ENCODE measurements around the gene ALDH3A1. TPM values are rescaled to one million over a fixed set of nuclear protein-coding genes. Genes with fewer than 3 reads are reported as not detected.

The ALDH3A1 gene
- total and polyA plus RNA-seq, 2 experiments from 2014 or later: 0.17 to 0.21 TPM

- TF ChIP-seq, protein P1, sequence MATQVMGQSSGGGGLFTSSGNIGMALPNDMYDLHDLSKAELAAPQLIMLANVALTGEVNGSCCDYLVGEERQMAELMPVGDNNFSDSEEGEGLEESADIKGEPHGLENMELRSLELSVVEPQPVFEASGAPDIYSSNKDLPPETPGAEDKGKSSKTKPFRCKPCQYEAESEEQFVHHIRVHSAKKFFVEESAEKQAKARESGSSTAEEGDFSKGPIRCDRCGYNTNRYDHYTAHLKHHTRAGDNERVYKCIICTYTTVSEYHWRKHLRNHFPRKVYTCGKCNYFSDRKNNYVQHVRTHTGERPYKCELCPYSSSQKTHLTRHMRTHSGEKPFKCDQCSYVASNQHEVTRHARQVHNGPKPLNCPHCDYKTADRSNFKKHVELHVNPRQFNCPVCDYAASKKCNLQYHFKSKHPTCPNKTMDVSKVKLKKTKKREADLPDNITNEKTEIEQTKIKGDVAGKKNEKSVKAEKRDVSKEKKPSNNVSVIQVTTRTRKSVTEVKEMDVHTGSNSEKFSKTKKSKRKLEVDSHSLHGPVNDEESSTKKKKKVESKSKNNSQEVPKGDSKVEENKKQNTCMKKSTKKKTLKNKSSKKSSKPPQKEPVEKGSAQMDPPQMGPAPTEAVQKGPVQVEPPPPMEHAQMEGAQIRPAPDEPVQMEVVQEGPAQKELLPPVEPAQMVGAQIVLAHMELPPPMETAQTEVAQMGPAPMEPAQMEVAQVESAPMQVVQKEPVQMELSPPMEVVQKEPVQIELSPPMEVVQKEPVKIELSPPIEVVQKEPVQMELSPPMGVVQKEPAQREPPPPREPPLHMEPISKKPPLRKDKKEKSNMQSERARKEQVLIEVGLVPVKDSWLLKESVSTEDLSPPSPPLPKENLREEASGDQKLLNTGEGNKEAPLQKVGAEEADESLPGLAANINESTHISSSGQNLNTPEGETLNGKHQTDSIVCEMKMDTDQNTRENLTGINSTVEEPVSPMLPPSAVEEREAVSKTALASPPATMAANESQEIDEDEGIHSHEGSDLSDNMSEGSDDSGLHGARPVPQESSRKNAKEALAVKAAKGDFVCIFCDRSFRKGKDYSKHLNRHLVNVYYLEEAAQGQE (IDR thresholded peaks at IDR 0.05; ENCODE audit: unreplicated experiment): no peak
- TF ChIP-seq, protein P2, sequence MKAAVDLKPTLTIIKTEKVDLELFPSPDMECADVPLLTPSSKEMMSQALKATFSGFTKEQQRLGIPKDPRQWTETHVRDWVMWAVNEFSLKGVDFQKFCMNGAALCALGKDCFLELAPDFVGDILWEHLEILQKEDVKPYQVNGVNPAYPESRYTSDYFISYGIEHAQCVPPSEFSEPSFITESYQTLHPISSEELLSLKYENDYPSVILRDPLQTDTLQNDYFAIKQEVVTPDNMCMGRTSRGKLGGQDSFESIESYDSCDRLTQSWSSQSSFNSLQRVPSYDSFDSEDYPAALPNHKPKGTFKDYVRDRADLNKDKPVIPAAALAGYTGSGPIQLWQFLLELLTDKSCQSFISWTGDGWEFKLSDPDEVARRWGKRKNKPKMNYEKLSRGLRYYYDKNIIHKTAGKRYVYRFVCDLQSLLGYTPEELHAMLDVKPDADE (IDR thresholded peaks at IDR 0.05): no peak
- no peak for TF ChIP-seq ZNF331 (CRISPR knock-in tag; IDR thresholded peaks at IDR 0.05; ENCODE audit: low read depth)
- TF ChIP-seq JUNB (IDR thresholded peaks at IDR 0.05; ENCODE audit: unreplicated experiment): no peak
- TF ChIP-seq EZH2 (IDR thresholded peaks at IDR 0.05; ENCODE audit: low read depth, unreplicated experiment): no peak
- TF ChIP-seq CREB1 (CRISPR knock-in tag; IDR thresholded peaks at IDR 0.05; ENCODE audit: low read depth): no peak
These were observed 9.6 kb upstream of the ALDH3A1 start (continued) for GRCh38 chr17:19757536-19758180.

DNA sequence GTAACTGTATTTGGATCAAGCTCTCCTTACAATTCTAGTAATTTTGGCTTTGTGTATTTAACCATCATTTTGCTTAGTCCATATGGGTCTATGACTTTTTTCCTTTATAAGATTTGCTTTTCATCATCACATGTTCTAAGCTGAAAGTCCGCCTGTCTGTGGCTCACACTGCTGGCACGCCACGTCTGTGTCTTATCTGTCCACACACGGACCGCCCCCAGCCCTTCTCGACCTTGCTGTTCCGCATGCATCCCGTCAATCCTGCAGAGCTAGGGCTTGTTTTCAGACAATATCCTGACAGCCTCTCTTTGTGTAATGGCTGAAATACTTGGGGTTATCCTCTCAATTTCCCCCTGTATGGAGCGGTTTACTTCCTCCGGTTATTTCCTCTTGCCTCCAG, 8.4 kb upstream of the ALDH3A1 start:
- Histone ChIP-seq H2AFZ (no peak overlapping the region), H3K4me1 (ENCODE audit: insufficient read depth) (no peaks in the 10 kb centered on the region), H3K4me3 (no peak overlapping the region), H3F3A (replicated peaks; ENCODE audit: low read depth) (no peaks in the 10 kb centered on the region), H3K36me3 (ENCODE audit: insufficient read depth) (no peaks in the 10 kb centered on the region), H4K20me1 (replicated peaks; ENCODE audit: insufficient read depth) (no peaks in the 10 kb centered on the region), H3K9me2 (ENCODE audit: insufficient read depth) (no peaks in the 10 kb centered on the region), H3K27me3 (ENCODE audit: insufficient read depth) (no peaks in the 10 kb centered on the region), H3K27ac (ENCODE audit: low read depth) (no peak overlapping the region), H3K79me2 (replicated peaks; ENCODE audit: insufficient read depth) (no peaks in the 10 kb centered on the region), H3K4me2 (no peak overlapping the region)
- peaks cover 9% of the 10 kb centered on the region for H3K27me3 Mint-ChIP-seq (ENCODE audit: insufficient read depth, low read depth, poor library complexity)
- H3K27ac Mint-ChIP-seq: no peak overlapping the region
- H3K4me3 Mint-ChIP-seq: no peak overlapping the region
- no peaks in the 10 kb centered on the region for H3K9me3 Mint-ChIP-seq
- no peaks in the 10 kb centered on the region; the same call in 2 of the 3 replicates for H3K4me1 Mint-ChIP-seq
- no peaks in the 10 kb centered on the region for H3K36me3 Mint-ChIP-seq (ENCODE audit: low read depth)
- no peak for ATAC-seq
- DNase-seq (ENCODE audit: low spot score): no peak
- TF ChIP-seq, protein P2 (IDR thresholded peaks at IDR 0.05): no peak
- TF ChIP-seq EZH2 (IDR thresholded peaks at IDR 0.05; ENCODE audit: low read depth, unreplicated experiment): no peak
- TF ChIP-seq ZNF114 (CRISPR knock-in tag; IDR thresholded peaks at IDR 0.05): no peak
- TF ChIP-seq POLR2AphosphoS5 (IDR thresholded peaks at IDR 0.05; ENCODE audit: low read depth): no peak
- TF ChIP-seq CREB1 (CRISPR knock-in tag; IDR thresholded peaks at IDR 0.05; ENCODE audit: low read depth): no peak
- TF ChIP-seq EZH2phosphoT487 (IDR thresholded peaks at IDR 0.05; ENCODE audit: unreplicated experiment): no peak
- TF ChIP-seq, protein P3, sequence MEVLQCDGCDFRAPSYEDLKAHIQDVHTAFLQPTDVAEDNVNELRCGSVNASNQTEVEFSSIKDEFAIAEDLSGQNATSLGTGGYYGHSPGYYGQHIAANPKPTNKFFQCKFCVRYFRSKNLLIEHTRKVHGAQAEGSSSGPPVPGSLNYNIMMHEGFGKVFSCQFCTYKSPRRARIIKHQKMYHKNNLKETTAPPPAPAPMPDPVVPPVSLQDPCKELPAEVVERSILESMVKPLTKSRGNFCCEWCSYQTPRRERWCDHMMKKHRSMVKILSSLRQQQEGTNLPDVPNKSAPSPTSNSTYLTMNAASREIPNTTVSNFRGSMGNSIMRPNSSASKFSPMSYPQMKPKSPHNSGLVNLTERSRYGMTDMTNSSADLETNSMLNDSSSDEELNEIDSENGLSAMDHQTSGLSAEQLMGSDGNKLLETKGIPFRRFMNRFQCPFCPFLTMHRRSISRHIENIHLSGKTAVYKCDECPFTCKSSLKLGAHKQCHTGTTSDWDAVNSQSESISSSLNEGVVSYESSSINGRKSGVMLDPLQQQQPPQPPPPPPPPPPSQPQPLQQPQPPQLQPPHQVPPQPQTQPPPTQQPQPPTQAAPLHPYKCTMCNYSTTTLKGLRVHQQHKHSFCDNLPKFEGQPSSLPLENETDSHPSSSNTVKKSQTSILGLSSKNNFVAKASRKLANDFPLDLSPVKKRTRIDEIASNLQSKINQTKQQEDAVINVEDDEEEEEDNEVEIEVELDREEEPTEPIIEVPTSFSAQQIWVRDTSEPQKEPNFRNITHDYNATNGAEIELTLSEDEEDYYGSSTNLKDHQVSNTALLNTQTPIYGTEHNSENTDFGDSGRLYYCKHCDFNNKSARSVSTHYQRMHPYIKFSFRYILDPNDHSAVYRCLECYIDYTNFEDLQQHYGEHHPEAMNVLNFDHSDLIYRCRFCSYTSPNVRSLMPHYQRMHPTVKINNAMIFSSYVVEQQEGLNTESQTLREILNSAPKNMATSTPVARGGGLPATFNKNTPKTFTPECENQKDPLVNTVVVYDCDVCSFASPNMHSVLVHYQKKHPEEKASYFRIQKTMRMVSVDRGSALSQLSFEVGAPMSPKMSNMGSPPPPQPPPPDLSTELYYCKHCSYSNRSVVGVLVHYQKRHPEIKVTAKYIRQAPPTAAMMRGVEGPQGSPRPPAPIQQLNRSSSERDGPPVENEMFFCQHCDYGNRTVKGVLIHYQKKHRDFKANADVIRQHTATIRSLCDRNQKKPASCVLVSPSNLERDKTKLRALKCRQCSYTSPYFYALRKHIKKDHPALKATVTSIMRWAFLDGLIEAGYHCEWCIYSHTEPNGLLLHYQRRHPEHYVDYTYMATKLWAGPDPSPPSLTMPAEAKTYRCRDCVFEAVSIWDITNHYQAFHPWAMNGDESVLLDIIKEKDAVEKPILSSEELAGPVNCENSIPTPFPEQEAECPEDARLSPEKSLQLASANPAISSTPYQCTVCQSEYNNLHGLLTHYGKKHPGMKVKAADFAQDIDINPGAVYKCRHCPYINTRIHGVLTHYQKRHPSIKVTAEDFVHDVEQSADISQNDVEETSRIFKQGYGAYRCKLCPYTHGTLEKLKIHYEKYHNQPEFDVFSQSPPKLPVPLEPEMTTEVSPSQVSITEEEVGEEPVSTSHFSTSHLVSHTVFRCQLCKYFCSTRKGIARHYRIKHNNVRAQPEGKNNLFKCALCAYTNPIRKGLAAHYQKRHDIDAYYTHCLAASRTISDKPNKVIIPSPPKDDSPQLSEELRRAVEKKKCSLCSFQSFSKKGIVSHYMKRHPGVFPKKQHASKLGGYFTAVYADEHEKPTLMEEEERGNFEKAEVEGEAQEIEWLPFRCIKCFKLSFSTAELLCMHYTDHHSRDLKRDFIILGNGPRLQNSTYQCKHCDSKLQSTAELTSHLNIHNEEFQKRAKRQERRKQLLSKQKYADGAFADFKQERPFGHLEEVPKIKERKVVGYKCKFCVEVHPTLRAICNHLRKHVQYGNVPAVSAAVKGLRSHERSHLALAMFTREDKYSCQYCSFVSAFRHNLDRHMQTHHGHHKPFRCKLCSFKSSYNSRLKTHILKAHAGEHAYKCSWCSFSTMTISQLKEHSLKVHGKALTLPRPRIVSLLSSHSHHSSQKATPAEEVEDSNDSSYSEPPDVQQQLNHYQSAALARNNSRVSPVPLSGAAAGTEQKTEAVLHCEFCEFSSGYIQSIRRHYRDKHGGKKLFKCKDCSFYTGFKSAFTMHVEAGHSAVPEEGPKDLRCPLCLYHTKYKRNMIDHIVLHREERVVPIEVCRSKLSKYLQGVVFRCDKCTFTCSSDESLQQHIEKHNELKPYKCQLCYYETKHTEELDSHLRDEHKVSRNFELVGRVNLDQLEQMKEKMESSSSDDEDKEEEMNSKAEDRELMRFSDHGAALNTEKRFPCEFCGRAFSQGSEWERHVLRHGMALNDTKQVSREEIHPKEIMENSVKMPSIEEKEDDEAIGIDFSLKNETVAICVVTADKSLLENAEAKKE (CRISPR knock-in tag; IDR thresholded peaks at IDR 0.05): no peak
